ENCODE measurements around the gene OR8D1. TPM values are rescaled to one million over a fixed set of nuclear protein-coding genes. Genes with fewer than 3 reads are reported as not detected.

The OR8D1 gene
- total RNA-seq, 1 experiment from 2014 or later = not detected

DNA sequence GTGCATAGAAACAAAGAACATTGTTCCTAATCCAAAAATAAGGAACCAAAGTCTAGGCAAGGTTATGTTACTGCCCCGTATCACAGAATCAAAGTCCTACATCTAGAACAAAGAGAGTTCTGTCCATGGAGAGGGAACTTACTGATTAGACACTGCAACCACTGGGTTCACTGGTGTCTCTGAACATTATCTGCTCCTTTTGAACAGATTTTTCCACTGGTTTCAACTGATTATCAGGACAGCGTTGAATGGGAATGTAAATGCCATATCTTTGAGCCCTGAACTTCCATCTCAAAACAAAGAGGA, 26.3 kb upstream of the OR8D1 start:
- POLR2A ChIA-PET = no interaction called here
- no TSS peak for BruUV-seq (replicated peaks)
- Mint-ChIP-seq H3K27me3 (ENCODE audit: insufficient read depth, unreplicated experiment) (peaks cover 20% of the 10 kb centered on the region), H3K9me3 (ENCODE audit: unreplicated experiment) (no peaks in the 10 kb centered on the region), H3K4me3 (ENCODE audit: unreplicated experiment) (no peak overlapping the region), H3K27ac (ENCODE audit: low read depth, unreplicated experiment) (no peak overlapping the region), H3K4me1 (ENCODE audit: insufficient read depth, unreplicated experiment) (no peaks in the 10 kb centered on the region), H3K36me3 (ENCODE audit: insufficient read depth, unreplicated experiment) (no peaks in the 10 kb centered on the region)
- no peak for DNase-seq (ENCODE audit: unreplicated experiment)
- TF ChIP-seq, protein P1, sequence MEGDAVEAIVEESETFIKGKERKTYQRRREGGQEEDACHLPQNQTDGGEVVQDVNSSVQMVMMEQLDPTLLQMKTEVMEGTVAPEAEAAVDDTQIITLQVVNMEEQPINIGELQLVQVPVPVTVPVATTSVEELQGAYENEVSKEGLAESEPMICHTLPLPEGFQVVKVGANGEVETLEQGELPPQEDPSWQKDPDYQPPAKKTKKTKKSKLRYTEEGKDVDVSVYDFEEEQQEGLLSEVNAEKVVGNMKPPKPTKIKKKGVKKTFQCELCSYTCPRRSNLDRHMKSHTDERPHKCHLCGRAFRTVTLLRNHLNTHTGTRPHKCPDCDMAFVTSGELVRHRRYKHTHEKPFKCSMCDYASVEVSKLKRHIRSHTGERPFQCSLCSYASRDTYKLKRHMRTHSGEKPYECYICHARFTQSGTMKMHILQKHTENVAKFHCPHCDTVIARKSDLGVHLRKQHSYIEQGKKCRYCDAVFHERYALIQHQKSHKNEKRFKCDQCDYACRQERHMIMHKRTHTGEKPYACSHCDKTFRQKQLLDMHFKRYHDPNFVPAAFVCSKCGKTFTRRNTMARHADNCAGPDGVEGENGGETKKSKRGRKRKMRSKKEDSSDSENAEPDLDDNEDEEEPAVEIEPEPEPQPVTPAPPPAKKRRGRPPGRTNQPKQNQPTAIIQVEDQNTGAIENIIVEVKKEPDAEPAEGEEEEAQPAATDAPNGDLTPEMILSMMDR (IDR thresholded peaks at IDR 0.05; ENCODE audit: unreplicated experiment) = no peak
- intact Hi-C loops (cut with micrococcal nuclease) = no loop called here
- CTCF ChIA-PET = no interaction called here

DNA sequence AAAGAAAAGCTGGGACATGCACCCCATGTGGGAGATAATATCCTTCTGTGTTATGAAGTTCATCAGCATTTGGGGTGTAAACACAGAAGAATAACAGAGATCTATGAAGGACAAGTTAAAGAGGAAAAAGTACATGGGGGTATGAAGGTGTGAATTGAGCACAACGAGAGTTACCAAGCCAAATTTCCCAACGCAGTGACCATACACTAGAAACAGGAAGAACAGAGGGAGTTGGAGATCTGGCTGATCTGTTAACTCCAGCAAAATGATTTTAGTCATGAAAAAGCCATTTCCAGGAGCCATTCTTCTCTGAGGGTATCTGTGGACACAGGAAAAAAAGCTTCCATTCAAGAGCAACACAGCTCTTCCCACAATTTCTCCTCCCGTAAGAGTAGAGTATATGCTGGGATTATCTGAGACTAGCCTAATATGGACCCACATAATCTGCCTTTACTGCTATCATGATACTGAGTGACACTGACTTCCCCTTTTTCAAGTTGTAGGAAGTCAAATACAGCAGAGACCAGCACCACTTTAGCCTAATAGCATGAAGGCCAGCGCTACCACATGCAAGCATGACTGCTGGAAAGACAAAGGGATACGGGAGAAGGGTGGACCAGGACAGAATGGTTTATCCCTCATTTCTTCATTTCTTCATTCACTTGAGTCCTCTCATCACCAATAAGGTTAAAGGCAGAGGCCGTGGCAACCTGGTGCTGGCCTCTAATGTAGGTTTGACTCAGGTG, 25.8 kb upstream of the OR8D1 start:
- no peak for DNase-seq (ENCODE audit: unreplicated experiment)
- Mint-ChIP-seq H3K27ac (ENCODE audit: low read depth, unreplicated experiment) (no peak overlapping the region), H3K9me3 (ENCODE audit: unreplicated experiment) (no peaks in the 10 kb centered on the region), H3K36me3 (ENCODE audit: insufficient read depth, unreplicated experiment) (no peaks in the 10 kb centered on the region), H3K27me3 (ENCODE audit: insufficient read depth, unreplicated experiment) (peaks cover 26% of the 10 kb centered on the region), H3K4me3 (ENCODE audit: unreplicated experiment) (no peak overlapping the region), H3K4me1 (ENCODE audit: insufficient read depth, unreplicated experiment) (no peaks in the 10 kb centered on the region)
- intact Hi-C loops (cut with micrococcal nuclease) = no loop called here
- TF ChIP-seq, protein P1 (IDR thresholded peaks at IDR 0.05; ENCODE audit: unreplicated experiment) = no peak
- BruUV-seq (replicated peaks) = no TSS peak
- ChIA-PET POLR2A (no interaction called here), CTCF (interaction anchor here (0.6 kb wide), 1 partner anchor 1854 kb away, joined by 3 read pairs; no protein-coding TSS in a partner anchor)

DNA sequence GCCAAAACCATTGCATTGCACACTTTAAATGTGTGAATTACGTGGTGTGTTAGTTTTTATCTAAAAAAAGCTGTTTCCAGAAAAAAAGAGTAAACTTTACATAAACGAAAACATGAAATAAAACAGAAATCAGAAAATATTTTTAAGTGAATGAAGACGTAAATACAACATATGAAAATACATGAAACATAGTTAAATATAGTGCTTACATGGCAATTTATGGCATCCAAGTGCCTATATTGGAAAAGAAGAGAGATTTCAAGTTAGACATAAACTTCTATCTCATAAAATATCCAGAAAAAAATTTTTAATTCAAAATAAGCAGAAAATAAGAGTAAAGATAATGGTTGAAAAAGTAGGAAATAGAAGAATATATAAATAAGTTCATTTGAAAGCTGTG, 18.1 kb upstream of the OR8D1 start:
- DNase-seq (ENCODE audit: unreplicated experiment) = no peak
- TF ChIP-seq, protein P1 (IDR thresholded peaks at IDR 0.05; ENCODE audit: unreplicated experiment) = no peak
- BruUV-seq (replicated peaks) = no TSS peak
- ChIA-PET POLR2A (no interaction called here), CTCF (interaction anchor here (0.8 kb wide), 1 partner anchor 261 kb away, joined by 3 read pairs; no protein-coding TSS in a partner anchor)
- Mint-ChIP-seq H3K9me3 (ENCODE audit: unreplicated experiment) (no peaks in the 10 kb centered on the region), H3K27ac (ENCODE audit: low read depth, unreplicated experiment) (no peak overlapping the region), H3K4me3 (ENCODE audit: unreplicated experiment) (no peak overlapping the region), H3K27me3 (ENCODE audit: insufficient read depth, unreplicated experiment) (peaks cover 87% of the 10 kb centered on the region), H3K4me1 (ENCODE audit: insufficient read depth, unreplicated experiment) (no peaks in the 10 kb centered on the region), H3K36me3 (ENCODE audit: insufficient read depth, unreplicated experiment) (no peaks in the 10 kb centered on the region)
- intact Hi-C loops (cut with micrococcal nuclease) = no loop called here

DNA sequence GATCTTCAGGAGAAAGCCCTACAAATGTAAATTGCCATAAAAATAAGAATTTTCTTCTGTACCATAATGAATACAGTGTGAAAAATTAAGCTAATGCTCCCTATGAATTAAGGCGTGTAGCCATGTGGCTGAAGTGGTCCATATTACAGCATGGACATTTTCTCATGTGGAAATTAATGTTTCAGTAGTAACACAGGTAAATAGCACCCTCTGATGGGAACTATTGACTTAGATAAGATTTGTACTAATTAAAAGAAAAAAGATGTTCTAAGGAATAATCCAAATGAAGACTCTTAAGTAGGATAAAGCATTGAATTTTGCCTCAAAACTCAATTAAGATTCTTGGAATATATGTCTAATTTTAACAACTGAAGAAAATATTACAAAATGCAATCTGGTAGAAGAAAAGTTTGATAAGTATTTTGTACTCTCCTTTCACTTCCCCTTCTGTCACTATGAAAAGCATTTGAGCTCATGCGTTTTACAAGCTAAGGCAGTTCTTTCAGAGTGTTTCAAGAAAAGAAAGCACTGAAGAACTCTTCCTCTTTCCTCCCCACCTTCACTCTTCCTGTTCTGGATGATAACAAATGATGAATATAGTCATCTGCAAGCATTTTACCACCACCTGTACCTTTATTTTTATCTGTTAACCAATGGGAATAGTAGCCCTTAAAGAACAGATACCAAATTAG, 16.2 kb upstream of the OR8D1 start:
- POLR2A ChIA-PET = interaction anchor here (0.7 kb wide), 1 partner anchor 572 kb away, joined by 3 read pairs; no protein-coding TSS in a partner anchor
- no peaks in the 10 kb centered on the region for H3K9me3 Mint-ChIP-seq (ENCODE audit: unreplicated experiment)
- TF ChIP-seq, protein P1 (IDR thresholded peaks at IDR 0.05; ENCODE audit: unreplicated experiment) = no peak
- H3K4me1 Mint-ChIP-seq (ENCODE audit: insufficient read depth, unreplicated experiment) = no peaks in the 10 kb centered on the region
- H3K27ac Mint-ChIP-seq (ENCODE audit: low read depth, unreplicated experiment) = no peak overlapping the region
- peaks cover 94% of the 10 kb centered on the region for H3K27me3 Mint-ChIP-seq (ENCODE audit: insufficient read depth, unreplicated experiment)
- H3K4me3 Mint-ChIP-seq (ENCODE audit: unreplicated experiment) = no peak overlapping the region
- H3K36me3 Mint-ChIP-seq (ENCODE audit: insufficient read depth, unreplicated experiment) = no peaks in the 10 kb centered on the region
- intact Hi-C loops (cut with micrococcal nuclease) = loop anchor here (1.0 kb wide), 1 partner anchor 259 kb away; no protein-coding TSS in a partner anchor
- BruUV-seq (replicated peaks) = no TSS peak
- DNase-seq (ENCODE audit: unreplicated experiment) = peak; percentile 21
- CTCF ChIA-PET = interaction anchor here (0.6 to 1.6 kb wide), 3 partner anchors 14 to 1470 kb away, joined by 3 to 5 read pairs (median 3); no protein-coding TSS in a partner anchor

All from MCF 10A (cell line).